GM19035 (cell line): ENCODE results near the gene UQCC2.

ENCODE experiments used
- ATAC-seq: cut with Tn5 transposase; IDR thresholded peaks from one replicate; pipeline ENCODE4 v1.9.1; 2021; ENCODE audit not compliant: unreplicated experiment

The UQCC2 gene

GRCh38 chr6:33692078-33692759 is 19.3 kb downstream of the UQCC2 start:
- no peak for ATAC-seq

GRCh38 chr6:33691456-33692077 is 19.9 kb downstream of the UQCC2 start:
- no peak for ATAC-seq

GRCh38 chr6:33690766-33691165 is 20.7 kb downstream of the UQCC2 start:
- no peak for ATAC-seq

- ATAC-seq: no peak
Measured at GRCh38 chr6:33689879-33690278, 21.6 kb downstream of the UQCC2 start.

GRCh38 chr6:33689148-33689494 is 22.4 kb downstream of the UQCC2 start:
- ATAC-seq: no peak

- no peak for ATAC-seq
Measured at GRCh38 chr6:33688451-33689147, 22.9 kb downstream of the UQCC2 start.

- no peak for ATAC-seq
Measured at GRCh38 chr6:33688006-33688405, 23.5 kb downstream of the UQCC2 start.

- ATAC-seq: no peak
Measured at GRCh38 chr6:33686981-33687975, 24.2 kb downstream of the UQCC2 start.

- ATAC-seq: no peak
Measured at GRCh38 chr6:33686225-33686924, 25.1 kb downstream of the UQCC2 start.

- no peak for ATAC-seq
Measured at GRCh38 chr6:33685411-33686224, 25.9 kb downstream of the UQCC2 start.

GRCh38 chr6:33684983-33685382 is 26.5 kb downstream of the UQCC2 start:
- no peak for ATAC-seq

GRCh38 chr6:33684428-33684896 is 27.0 kb downstream of the UQCC2 start:
- no peak for ATAC-seq

- ATAC-seq: no peak
Measured at GRCh38 chr6:33683576-33684427, 27.7 kb downstream of the UQCC2 start.

- ATAC-seq: no peak
Measured at GRCh38 chr6:33683051-33683571, 28.4 kb downstream of the UQCC2 start.

GRCh38 chr6:33682341-33682740 is 29.2 kb downstream of the UQCC2 start:
- no peak for ATAC-seq

- ATAC-seq: no peak
Measured at GRCh38 chr6:33679761-33680160, 31.7 kb downstream of the UQCC2 start.

GRCh38 chr6:33678932-33679490 is 32.5 kb downstream of the UQCC2 start:
- ATAC-seq: no peak
